Stomach (tissue), 9 donors: ENCODE results near the gene ABHD17B. TPM values are rescaled to one million over a fixed set of nuclear protein-coding genes. Genes with fewer than 3 reads are reported as not detected.
A peak's percentile ranks its signal among the peaks of the same experiment; 100 is the strongest.
"Not testable (repeated sequence)": the region's sequence is repeated elsewhere in the genome, so short reads cannot be mapped to it uniquely, and the experiment has no call there.

Source experiments
- DNase-seq, 2 donors: peaks; one replicate each; pipeline versions ENCODE4 v3.0.0 to v3.0.0-alpha.2; 2013 to 2019
- H3K27ac ChIP-seq, 5 donors: fragments of 200-600 bp in 4 of 5; sonication (generic) in 4 of 5; one replicate each; pipeline ENCODE4 v1.5.1; 2013 to 2019; ENCODE audit warnings: mild to moderate bottlenecking in 1 of 5, moderate library complexity in 1 of 5
- H3K27me3 ChIP-seq, 3 donors: fragments of 200-600 bp; sonication (generic); one replicate each; pipeline ENCODE4 v1.5.1; 2017 to 2019; ENCODE audit warnings: mixed run types in 1 of 3
- H3K36me3 ChIP-seq, 4 donors: fragments of 200-600 bp; sonication (generic); 1 replicate in 3 of 4; 2 replicates in 1 of 4; pipeline ENCODE4 v1.5.1; 2016 to 2019
- H3K4me1 ChIP-seq, 4 donors: fragments of 200-600 bp; sonication (generic); one replicate each; pipeline ENCODE4 v1.5.1; 2016 to 2019
- H3K4me3 ChIP-seq, 4 donors: fragments of 200-600 bp; sonication (generic) in 3 of 4; one replicate each; pipeline ENCODE4 v1.5.1; 2016 to 2019; ENCODE audit warnings: mild to moderate bottlenecking in 1 of 4
- H3K9me3 ChIP-seq, 4 donors: fragments of 200-600 bp; sonication (generic); one replicate each; pipeline ENCODE4 v1.5.1; 2016 to 2019
- EP300 ChIP-seq: sonication (generic); formaldehyde crosslinking; IDR thresholded peaks from one replicate; pipeline ENCODE4 v1.6.1; 2017; ENCODE audit warnings: antibody characterized with exemption
- POLR2A ChIP-seq, 4 donors: fragments of 450-650 bp; IDR thresholded peaks; one replicate each; pipeline ENCODE4 v1.6.1; 2016; ENCODE audit warnings: antibody characterized with exemption in 4 of 4, control low read depth in 2 of 4, mild to moderate bottlenecking in 1 of 4, moderate library complexity in 1 of 4
- POLR2AphosphoS5 ChIP-seq, 3 donors: sonication (generic); formaldehyde crosslinking; IDR thresholded peaks; one replicate each; pipeline ENCODE4 v1.6.1; 2016; ENCODE audit warnings: antibody characterized with exemption in 3 of 3
- WGBS, 5 donors: extraction: QIAGEN DNeasy Blood & Tissue Kit in 3 of 5; methylation state at CpG; one replicate each; pipeline versions ENCODE4 v1.1.5 to v1.1.7; 2013 to 2018; 5-methylcytosine and 5-hydroxymethylcytosine counted together
- intact Hi-C: fragments of 100-400 bp; cut with DNase I; formaldehyde crosslinking; loops from one replicate; pipeline ENCODE4 v1.15.1; 2023; ENCODE audit warnings: low total_unique reads
- polyA plus RNA-seq, 3 donors: library from polyadenylated mRNA; stranded (reverse); fragments of 200-250 nt; gene quantifications; one replicate each; pipeline ENCODE4 v1.2.3, GENCODE V29; 2013
- total RNA-seq, 5 donors: library from RNA; depleted of rRNA; stranded (reverse); fragments of >200 nt; gene quantifications; one replicate each; pipeline versions ENCODE4 v1.1.0 to v1.2.3, GENCODE V29; 2014 to 2016
- TF ChIP-seq, protein P1 (sequence below), 7 experiments: fragments of 450-650 bp in 4 of 7; fragments of 200-600 bp in 3 of 7; sonication (generic) in 3 of 7; IDR thresholded peaks; one replicate each; pipeline ENCODE4 v1.5.1; 2016 to 2019; ENCODE audit warnings: antibody characterized with exemption in 7 of 7, control low read depth in 2 of 7, mild to moderate bottlenecking in 1 of 7
- donor health status: healthy with polysubstance abuse.
- donor health status: Bipolar disorder and iron deficiency.
- donor health status: healthy.

Gene ABHD17B
- total and polyA plus RNA-seq, 8 donors, result 4.0 to 57.5 (median 11.2) TPM

DNA sequence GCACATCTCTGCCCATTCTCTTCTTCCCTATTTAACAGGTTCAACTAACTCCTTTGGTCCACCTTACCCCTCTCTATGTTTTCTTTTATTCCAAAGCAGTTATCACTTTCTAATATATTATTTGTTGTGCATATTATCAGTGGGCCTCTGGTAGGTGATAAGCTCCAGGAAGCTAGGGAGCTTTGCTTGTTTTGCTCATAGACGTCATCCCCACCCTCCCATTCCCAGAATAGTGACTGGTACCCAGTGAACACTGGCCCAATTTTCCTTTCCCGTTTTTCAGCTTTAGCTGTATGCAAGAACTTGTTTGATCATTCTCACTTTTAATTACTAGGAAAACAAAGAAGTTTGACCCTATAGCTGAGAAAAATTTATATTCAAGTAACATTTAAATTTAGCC, 6.9 kb downstream of the ABHD17B start:
- H3K4me1 ChIP-seq, result peaks cover 11 to 71% (median 40%) of the 10 kb centered on the region in 4 donors
- H3K4me3 ChIP-seq, result no peak overlapping the region
- WGBS, 5 donors, result 24 to 49% (median 41%) methylated on average over 2 of the region's 2 CpGs
- peak in 1 of 2 donors; percentile 30 for DNase-seq
- intact Hi-C loops, result no loop called here
- no peaks in the 10 kb centered on the region for H3K27me3 ChIP-seq
- peak overlapping the region in 1 of 5 donors; percentile 36 for H3K27ac ChIP-seq
- peak in 1 of 3 donors; percentile 44 for TF ChIP-seq POLR2AphosphoS5 (IDR thresholded peaks at IDR 0.05)
- TF ChIP-seq, protein P1, sequence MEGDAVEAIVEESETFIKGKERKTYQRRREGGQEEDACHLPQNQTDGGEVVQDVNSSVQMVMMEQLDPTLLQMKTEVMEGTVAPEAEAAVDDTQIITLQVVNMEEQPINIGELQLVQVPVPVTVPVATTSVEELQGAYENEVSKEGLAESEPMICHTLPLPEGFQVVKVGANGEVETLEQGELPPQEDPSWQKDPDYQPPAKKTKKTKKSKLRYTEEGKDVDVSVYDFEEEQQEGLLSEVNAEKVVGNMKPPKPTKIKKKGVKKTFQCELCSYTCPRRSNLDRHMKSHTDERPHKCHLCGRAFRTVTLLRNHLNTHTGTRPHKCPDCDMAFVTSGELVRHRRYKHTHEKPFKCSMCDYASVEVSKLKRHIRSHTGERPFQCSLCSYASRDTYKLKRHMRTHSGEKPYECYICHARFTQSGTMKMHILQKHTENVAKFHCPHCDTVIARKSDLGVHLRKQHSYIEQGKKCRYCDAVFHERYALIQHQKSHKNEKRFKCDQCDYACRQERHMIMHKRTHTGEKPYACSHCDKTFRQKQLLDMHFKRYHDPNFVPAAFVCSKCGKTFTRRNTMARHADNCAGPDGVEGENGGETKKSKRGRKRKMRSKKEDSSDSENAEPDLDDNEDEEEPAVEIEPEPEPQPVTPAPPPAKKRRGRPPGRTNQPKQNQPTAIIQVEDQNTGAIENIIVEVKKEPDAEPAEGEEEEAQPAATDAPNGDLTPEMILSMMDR (IDR thresholded peaks at IDR 0.05), result no peak
- H3K36me3 ChIP-seq, result peaks cover 0 to 4% (median 2%) of the 10 kb centered on the region in 4 donors
- no peaks in the 10 kb centered on the region for H3K9me3 ChIP-seq

DNA sequence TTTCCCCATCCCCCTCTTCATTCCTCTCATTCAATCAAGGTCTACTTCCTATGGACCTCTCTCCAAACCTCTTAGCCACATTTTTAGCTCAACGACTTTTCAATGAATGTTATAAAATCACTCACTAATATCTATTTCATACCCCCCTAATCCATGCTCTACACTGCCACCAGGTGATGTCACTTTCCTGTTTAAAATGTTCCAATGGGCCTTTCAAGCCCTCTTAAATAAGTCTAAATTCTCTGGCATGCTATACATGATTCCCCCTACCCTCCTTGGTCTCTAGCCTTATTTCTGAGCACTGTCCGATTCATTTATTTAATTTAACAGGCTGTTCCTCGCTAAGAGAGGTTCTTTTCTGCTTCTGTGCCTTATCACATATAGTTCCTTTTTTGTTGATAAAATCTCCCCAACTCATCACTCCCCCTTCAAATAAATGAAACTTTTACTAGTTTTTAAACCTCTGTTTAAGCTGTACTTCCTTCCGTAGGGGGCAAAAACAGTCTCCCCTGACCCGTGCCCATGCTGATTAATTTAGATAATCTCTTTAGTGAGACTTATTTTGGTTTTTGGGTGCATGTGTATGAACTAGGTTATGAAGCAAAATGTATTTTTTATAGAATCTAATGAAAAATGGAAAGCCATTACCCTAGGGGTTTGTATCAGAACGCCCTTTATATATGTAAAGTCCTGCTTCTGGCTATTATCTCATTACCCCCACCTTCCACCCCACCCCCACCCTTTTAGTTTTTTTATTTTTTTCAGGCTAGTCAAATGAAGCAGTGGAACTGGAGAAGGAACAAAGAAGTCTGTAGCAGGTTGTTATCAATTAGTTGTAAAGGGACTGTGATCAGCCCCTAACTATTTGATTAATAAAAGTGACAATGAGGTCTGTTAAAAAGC, 9.0 kb downstream of the ABHD17B start:
- peaks cover 0 to 4% (median 2%) of the 10 kb centered on the region in 4 donors for H3K36me3 ChIP-seq
- peaks cover 5 to 68% (median 34%) of the 10 kb centered on the region in 4 donors for H3K4me1 ChIP-seq
- TF ChIP-seq, protein P1 (IDR thresholded peaks at IDR 0.05), result no peak
- TF ChIP-seq POLR2A (IDR thresholded peaks at IDR 0.05) (no peak), EP300 (no peak), POLR2AphosphoS5 (IDR thresholded peaks at IDR 0.05) (no peak)
- H3K27me3 ChIP-seq, result no peaks in the 10 kb centered on the region
- 42 to 57% (median 51%) methylated on average over 6 of the region's 6 CpGs for WGBS, 5 donors
- H3K27ac ChIP-seq, result no peak overlapping the region
- H3K9me3 ChIP-seq, result no peaks in the 10 kb centered on the region
- no peak for DNase-seq
- intact Hi-C loops, result no loop called here
- no peak overlapping the region for H3K4me3 ChIP-seq

DNA sequence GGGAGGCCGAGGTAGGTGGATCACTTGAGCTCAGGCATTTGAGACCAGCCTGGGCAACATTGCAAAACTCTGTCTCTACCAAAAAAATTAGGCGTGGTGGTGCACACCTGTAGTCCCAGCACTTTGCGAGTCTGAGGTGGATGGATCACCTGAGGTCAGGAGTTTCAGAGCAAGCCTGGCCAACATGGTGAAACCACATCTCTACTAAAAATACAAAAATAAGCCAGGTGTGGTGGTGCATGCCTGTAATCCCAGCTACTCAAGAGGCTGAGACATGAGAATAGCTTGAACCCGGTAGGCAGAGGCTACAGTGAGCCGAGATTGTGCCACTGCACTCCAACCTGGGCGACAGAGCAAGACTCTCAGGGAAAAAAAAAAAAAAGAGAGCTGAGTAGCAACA, 12.2 kb downstream of the ABHD17B start:
- WGBS, 5 donors, result 90 to 96% (median 95%) methylated on average over 6 of the region's 6 CpGs
- H3K27me3 ChIP-seq, intact Hi-C loops, H3K4me3 ChIP-seq, H3K27ac ChIP-seq, H3K36me3 ChIP-seq, DNase-seq, H3K9me3 ChIP-seq: not testable (repeated sequence)
- peaks cover 5 to 77% (median 42%) of the 10 kb centered on the region in 4 donors for H3K4me1 ChIP-seq

DNA sequence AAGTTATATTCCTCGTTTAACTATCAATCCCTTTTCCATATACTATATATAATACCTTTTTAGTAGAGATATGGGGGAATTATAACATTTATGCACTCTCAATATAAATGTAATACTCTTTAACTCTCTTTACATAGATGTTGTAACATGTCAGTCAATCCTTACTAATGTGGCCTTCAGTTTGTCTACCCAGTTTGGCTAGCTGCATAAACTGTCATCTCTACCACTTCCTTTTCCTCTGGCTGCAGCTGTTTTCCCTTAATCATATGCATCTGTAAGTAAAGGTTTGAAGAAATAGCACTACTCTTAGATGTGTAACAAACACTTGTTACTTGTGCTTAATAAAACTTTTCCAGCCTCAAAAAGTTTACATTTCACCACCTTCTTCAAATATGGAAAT, 13.4 kb downstream of the ABHD17B start:
- Histone ChIP-seq H3K27me3 (no peaks in the 10 kb centered on the region), H3K9me3 (no peaks in the 10 kb centered on the region), H3K4me1 (peaks cover 5 to 66% (median 34%) of the 10 kb centered on the region in 4 donors), H3K4me3 (no peak overlapping the region), H3K27ac (no peak overlapping the region), H3K36me3 (no peaks in the 10 kb centered on the region)
- WGBS, 5 donors, result 69 to 84% (median 76%) methylated on average over 1 of the region's 1 CpG
- DNase-seq, result peak in 1 of 2 donors; percentile 51
- TF ChIP-seq, protein P1 (IDR thresholded peaks at IDR 0.05), result no peak
- no peak for TF ChIP-seq POLR2A (IDR thresholded peaks at IDR 0.05)
- no peak for TF ChIP-seq POLR2AphosphoS5 (IDR thresholded peaks at IDR 0.05)
- no peak for TF ChIP-seq EP300
- intact Hi-C loops, result no loop called here

DNA sequence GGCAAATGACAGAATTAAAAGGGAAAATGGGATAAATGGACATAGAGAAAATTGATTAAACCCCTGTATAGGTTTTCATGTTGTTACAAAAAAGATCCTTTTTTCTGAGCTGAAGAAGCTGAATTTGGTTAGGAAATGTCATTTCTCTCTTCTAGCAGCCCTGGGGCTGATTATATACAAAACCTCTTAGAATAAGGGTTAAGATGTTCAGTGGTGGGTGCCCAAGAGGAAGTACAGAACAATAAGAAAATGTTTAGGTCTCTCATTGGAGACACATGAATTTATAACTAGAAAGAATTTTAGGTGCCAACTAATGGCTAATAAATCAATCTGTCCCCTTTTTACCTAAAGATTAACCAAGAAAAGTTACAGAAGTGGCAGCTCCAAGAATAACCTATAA, 14.2 kb downstream of the ABHD17B start:
- TF ChIP-seq EP300 (no peak), POLR2A (IDR thresholded peaks at IDR 0.05) (no peak), POLR2AphosphoS5 (IDR thresholded peaks at IDR 0.05) (no peak)
- TF ChIP-seq, protein P1 (IDR thresholded peaks at IDR 0.05), result no peak
- Histone ChIP-seq H3K9me3 (no peaks in the 10 kb centered on the region), H3K27me3 (no peaks in the 10 kb centered on the region), H3K27ac (no peak overlapping the region), H3K36me3 (no peaks in the 10 kb centered on the region), H3K4me1 (peaks cover 0 to 57% (median 31%) of the 10 kb centered on the region in 4 donors), H3K4me3 (no peak overlapping the region)
- intact Hi-C loops, result no loop called here
- no peak for DNase-seq
